Fibroblast of lung (primary cell): ENCODE data around the gene AXIN2.

Experiments
- CTCF ChIP-seq, 2 donors: IDR thresholded peaks in 1 of 2; conservative IDR thresholded peaks in 1 of 2; 1 replicate in 1 of 2; 2 replicates in 1 of 2; pipeline ENCODE4 v1.5.1; 2011 to 2012; ENCODE audit warnings: low read length in 2 of 2, control low read depth in 1 of 2, inconsistent platforms in 1 of 2, low read depth in 1 of 2, mild to moderate bottlenecking in 1 of 2
- EZH2 ChIP-seq: IDR thresholded peaks from 2 replicates; pipeline ENCODE4 v1.5.1; 2012; ENCODE audit warnings: low read length, control low read depth, mild to moderate bottlenecking; ENCODE audit errors: missing control alignments

- TF ChIP-seq CTCF (conservative IDR thresholded peaks at IDR 0.05 in 1 of 2, IDR thresholded peaks at IDR 0.05 in 1 of 2; ENCODE audit: low read depth in 1 of 2, low read length in 2 of 2), result no peak
- TF ChIP-seq EZH2, result no peak
Observed at GRCh38 chr17:65568918-65569317, 7.5 kb upstream of the AXIN2 start.
